ENCODE measurements around the gene DMWD. TPM values are rescaled to one million over a fixed set of nuclear protein-coding genes. Genes with fewer than 3 reads are reported as not detected.
A peak's percentile ranks its signal among the peaks of the same experiment; 100 is the strongest.

DMWD gene
- polyA plus RNA-seq, 2 of the 4 experiments (the other 2 are of a cell fraction) = 17.1 to 31.3 TPM

DNA sequence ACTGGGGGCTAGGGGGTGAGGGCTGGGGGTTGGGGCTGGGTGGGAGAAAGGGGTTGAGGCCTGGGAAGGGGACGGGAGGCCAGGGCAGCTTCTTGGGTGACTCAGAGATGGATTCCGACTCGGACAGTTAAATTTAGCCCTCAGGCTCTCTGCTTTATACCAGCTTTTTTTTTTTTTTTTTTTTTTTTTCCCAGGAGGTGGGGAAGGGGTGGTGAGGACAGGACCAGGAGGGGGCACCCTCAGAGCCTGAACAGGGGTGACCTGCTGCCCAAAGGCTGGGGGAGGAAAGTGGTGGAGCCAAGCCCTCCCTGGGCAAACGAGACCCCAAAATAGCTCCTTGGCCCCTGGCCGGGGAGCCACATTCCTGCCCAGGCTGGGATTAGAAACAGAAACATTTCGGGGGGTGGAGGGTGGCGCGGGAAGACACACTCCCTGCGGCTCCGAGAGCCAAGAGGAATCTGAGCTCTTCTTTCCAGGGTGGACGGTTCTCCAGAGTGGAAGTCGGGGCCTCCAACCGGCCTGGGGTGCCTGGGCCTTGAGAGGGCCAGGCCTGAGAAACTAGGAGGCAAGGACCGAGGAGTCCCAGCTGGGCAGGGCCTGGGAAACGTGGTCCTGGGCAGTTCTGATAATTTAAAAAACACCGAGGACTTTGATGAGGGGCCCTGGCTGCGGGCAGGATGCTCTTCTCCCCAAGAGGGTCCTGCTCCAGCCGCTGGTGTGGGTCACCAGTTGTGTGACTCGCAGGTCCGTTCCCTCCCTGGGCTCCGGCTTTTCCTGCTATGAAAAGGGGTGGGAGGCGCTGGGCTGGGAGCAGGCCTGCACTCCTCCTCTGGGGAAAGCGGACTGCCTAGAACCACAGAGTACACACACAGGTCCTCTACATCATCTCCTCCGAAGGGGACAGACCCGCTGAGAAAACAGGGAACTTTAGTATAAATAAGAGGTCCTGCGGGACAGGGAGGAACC is 9.5 kb downstream of the DMWD start:
- peak overlapping the region; percentile 3; the same call in 1 of the 3 replicates for H3K4me3 ChIP-seq
- H3K4me2 ChIP-seq = peak overlapping the region; percentile 88
- DNase-seq (ENCODE audit: low read depth in 1 of 2, low spot score in 1 of 2) = peak; percentile 58 to 84
- TF ChIP-seq RAD21 (conservative IDR thresholded peaks at IDR 0.05 in 1 of 2, IDR thresholded peaks at IDR 0.05 in 1 of 2) = peak in 1 of 2 experiments; percentile 5; a peak in 1 of 5 replicates
- TF ChIP-seq, protein P1, sequence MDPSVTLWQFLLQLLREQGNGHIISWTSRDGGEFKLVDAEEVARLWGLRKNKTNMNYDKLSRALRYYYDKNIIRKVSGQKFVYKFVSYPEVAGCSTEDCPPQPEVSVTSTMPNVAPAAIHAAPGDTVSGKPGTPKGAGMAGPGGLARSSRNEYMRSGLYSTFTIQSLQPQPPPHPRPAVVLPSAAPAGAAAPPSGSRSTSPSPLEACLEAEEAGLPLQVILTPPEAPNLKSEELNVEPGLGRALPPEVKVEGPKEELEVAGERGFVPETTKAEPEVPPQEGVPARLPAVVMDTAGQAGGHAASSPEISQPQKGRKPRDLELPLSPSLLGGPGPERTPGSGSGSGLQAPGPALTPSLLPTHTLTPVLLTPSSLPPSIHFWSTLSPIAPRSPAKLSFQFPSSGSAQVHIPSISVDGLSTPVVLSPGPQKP (IDR thresholded peaks at IDR 0.05; ENCODE audit: low read depth, low read length) = no peak
- no peak for FAIRE-seq
- ChIA-PET CTCF (interaction anchor here (0.6 to 74.3 kb wide), 6 partner anchors 2 to 170 kb away, joined by 3 to 2204 read pairs (median 5); partner anchors contain the start of genes DMPK, DMWD, RSPH6A and SIX5), POLR2A (interaction anchor here (0.6 to 3.0 kb wide), 10 partner anchors 9 to 477 kb away, joined by 4 to 42 read pairs (median 4); partner anchors contain the start of genes CCDC61, DMWD, FBXO46 and SIX5)
- WGBS (ENCODE audit: missing lambda C conversion rate) = 48% methylated on average over 26 of the region's 26 CpGs
- peaks cover 56% of the 10 kb centered on the region for H3K4me1 ChIP-seq
- no peaks in the 10 kb centered on the region for H3K9me3 ChIP-seq
- peak overlapping the region; percentile 90 to 96 for H3K27ac ChIP-seq
- ATAC-seq = peak; percentile 22 to 31; a peak in 5 of 6 replicates

DNA sequence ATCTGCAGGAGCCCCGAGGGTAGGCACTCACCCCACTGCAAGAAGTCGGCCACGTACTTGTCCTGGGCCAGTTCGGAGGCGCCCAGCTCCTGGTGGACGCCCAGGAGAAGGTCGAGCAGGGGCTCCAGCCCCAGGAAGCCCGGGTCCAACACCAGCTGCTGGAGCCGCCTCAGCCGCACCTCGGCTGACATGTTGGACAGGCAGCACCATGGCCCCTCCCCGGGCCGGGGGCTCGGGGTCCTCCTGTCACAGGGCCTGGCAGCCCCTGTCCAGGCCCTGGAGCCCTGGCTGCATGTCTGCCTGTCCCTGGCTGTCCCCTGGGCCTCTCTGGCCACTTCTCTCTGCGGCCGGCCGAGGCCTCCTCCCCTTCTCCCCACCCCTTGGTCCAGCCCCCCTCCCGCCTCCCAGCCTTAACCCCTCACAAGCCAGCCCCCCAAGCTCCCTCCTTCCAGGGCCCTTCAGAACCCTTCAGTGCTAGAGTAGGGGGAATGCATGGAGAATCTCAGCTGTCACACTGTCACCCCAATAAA is 10.4 kb downstream of the DMWD start, which contains the start of gene DMPK:
DMPK (minus strand) TSS at position 329 of the 530 bp plus-strand sequence; CDS start at position 191, 138 bp downstream.
- Histone ChIP-seq H3K4me1 (peaks cover 56% of the 10 kb centered on the region), H3K9me3 (no peaks in the 10 kb centered on the region), H3K4me2 (peak within 1 kb of the TSS; percentile 88), H3K4me3 (peak within 1 kb of the TSS; percentile 34), H3K27ac (peak within 1 kb of the TSS; percentile 90 to 96)
- FAIRE-seq (no peak), ATAC-seq (peak; percentile 22 to 37; a peak in 5 of 6 replicates), DNase-seq (ENCODE audit: low read depth in 1 of 2, low spot score in 1 of 2) (peak in 1 of 2 experiments; percentile 45)
- ChIA-PET CTCF (interaction anchor here (0.6 to 74.3 kb wide), 8 partner anchors 3 to 171 kb away, joined by 3 to 2204 read pairs (median 4); partner anchors contain the start of genes DMPK, DMWD, QPCTL and RSPH6A), POLR2A (interaction anchor here (0.6 to 3.0 kb wide), 10 partner anchors 8 to 477 kb away, joined by 4 to 42 read pairs (median 4); partner anchors contain the start of genes CCDC61, DMWD, FBXO46 and SIX5)
- TF ChIP-seq HOXB5 (CRISPR knock-in tag; IDR thresholded peaks at IDR 0.05) (no peak), PBX3 (IDR thresholded peaks at IDR 0.05) (peak; percentile 57; the same call in 1 of the 2 replicates), TFCP2L1 (CRISPR knock-in tag; IDR thresholded peaks at IDR 0.05) (peak; percentile 73; the same call in 1 of the 2 replicates)
- 10% methylated on average over 13 of the region's 18 CpGs for WGBS (ENCODE audit: missing lambda C conversion rate)

DNA sequence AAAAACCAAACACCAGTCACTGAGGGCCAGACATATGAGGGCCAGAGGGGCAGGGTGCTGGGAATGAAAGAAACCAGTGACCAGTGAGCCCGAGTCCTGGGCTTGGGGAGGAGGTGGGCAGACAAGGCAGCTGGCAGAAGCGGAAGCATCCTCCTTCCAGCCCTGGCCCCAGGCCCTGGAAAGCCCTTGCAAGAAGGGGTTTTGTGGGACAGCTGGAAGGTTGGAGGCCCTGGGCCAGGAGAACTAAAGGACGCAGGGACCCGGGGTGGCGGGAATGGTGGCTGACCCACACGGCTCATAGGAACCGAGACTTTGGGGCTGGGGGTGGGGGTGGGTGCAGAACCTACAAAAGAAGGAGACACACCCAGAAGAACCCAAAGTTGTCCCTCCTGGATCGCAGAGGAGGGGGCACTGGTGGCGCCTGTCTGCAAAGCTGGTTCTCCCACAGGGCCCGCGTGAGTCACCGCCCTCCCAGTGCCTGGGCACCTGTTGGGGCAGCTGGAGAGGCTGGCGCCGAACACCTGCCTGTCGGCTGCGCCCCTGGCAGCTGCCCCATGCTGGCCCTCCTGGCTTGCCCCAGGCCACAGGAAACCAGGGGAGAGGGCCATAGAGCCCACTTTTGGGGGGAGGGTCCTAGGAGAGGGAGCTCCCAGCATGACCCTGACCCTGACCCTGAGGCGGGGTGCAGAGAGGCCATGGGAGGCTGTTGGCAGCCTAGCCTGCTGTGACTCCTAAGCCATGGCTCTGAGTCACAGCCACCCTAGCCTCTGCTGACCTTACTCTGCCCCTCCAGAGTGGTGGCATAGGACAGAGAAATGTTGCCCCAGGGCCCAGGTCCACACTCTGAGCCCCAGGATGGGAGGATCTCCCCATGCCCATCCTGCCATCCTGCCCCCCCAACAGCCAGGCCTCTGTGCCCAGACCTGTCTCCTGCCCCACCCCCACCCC is 11.2 kb downstream of the DMWD start:
- no peaks in the 10 kb centered on the region for H3K9me3 ChIP-seq
- H3K27ac ChIP-seq = peak overlapping the region; percentile 90 to 96
- ATAC-seq (peak; percentile 45 to 52), DNase-seq (ENCODE audit: low read depth in 1 of 2, low spot score in 1 of 2) (peak; percentile 57 to 92), FAIRE-seq (peak; percentile 61)
- CTCF ChIA-PET = interaction anchor here (0.6 to 74.3 kb wide), 6 partner anchors 3 to 96 kb away, joined by 3 to 2204 read pairs (median 4); partner anchors contain the start of genes DMPK, DMWD, FOXA3 and QPCTL
- WGBS (ENCODE audit: missing lambda C conversion rate) = 28% methylated on average over 14 of the region's 17 CpGs
- POLR2A ChIA-PET = interaction anchor here (1.2 to 3.0 kb wide), 3 partner anchors 11 to 18 kb away, joined by 3 to 42 read pairs (median 30); partner anchors contain the start of genes DMWD and SIX5
- H3K4me3 ChIP-seq = peak overlapping the region; percentile 34
- H3K4me1 ChIP-seq = peaks cover 56% of the 10 kb centered on the region
- H3K4me2 ChIP-seq = peak overlapping the region; percentile 88
- TF ChIP-seq HOXB5 (CRISPR knock-in tag; IDR thresholded peaks at IDR 0.05) = no peak
- TF ChIP-seq, protein P2, sequence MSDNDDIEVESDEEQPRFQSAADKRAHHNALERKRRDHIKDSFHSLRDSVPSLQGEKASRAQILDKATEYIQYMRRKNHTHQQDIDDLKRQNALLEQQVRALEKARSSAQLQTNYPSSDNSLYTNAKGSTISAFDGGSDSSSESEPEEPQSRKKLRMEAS (IDR thresholded peaks at IDR 0.05) = peak; percentile 35; the same call in 1 of the 2 replicates
- TF ChIP-seq NPAS2 (CRISPR knock-in tag; IDR thresholded peaks at IDR 0.05; ENCODE audit: borderline replicate concordance) = no peak
- TF ChIP-seq PHF8 (IDR thresholded peaks at IDR 0.05; ENCODE audit: borderline replicate concordance, low read depth) = no peak
- no peak for TF ChIP-seq FOSB (CRISPR knock-in tag; IDR thresholded peaks at IDR 0.05)
- TF ChIP-seq NR3C1 (IDR thresholded peaks at IDR 0.05) = no peak
- no peak for TF ChIP-seq ESRRA (IDR thresholded peaks at IDR 0.05; ENCODE audit: borderline replicate concordance, low read length)
- TF ChIP-seq, protein P3, sequence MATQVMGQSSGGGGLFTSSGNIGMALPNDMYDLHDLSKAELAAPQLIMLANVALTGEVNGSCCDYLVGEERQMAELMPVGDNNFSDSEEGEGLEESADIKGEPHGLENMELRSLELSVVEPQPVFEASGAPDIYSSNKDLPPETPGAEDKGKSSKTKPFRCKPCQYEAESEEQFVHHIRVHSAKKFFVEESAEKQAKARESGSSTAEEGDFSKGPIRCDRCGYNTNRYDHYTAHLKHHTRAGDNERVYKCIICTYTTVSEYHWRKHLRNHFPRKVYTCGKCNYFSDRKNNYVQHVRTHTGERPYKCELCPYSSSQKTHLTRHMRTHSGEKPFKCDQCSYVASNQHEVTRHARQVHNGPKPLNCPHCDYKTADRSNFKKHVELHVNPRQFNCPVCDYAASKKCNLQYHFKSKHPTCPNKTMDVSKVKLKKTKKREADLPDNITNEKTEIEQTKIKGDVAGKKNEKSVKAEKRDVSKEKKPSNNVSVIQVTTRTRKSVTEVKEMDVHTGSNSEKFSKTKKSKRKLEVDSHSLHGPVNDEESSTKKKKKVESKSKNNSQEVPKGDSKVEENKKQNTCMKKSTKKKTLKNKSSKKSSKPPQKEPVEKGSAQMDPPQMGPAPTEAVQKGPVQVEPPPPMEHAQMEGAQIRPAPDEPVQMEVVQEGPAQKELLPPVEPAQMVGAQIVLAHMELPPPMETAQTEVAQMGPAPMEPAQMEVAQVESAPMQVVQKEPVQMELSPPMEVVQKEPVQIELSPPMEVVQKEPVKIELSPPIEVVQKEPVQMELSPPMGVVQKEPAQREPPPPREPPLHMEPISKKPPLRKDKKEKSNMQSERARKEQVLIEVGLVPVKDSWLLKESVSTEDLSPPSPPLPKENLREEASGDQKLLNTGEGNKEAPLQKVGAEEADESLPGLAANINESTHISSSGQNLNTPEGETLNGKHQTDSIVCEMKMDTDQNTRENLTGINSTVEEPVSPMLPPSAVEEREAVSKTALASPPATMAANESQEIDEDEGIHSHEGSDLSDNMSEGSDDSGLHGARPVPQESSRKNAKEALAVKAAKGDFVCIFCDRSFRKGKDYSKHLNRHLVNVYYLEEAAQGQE (IDR thresholded peaks at IDR 0.05) = no peak
- TF ChIP-seq FOSL2 (IDR thresholded peaks at IDR 0.05) = no peak
- TF ChIP-seq FOSL2 (CRISPR knock-in tag; IDR thresholded peaks at IDR 0.05) = peak; percentile 70
- no peak for TF ChIP-seq EHF (CRISPR knock-in tag; IDR thresholded peaks at IDR 0.05)
- TF ChIP-seq TP53 (CRISPR knock-in tag; IDR thresholded peaks at IDR 0.05) = no peak
- TF ChIP-seq, protein P4, sequence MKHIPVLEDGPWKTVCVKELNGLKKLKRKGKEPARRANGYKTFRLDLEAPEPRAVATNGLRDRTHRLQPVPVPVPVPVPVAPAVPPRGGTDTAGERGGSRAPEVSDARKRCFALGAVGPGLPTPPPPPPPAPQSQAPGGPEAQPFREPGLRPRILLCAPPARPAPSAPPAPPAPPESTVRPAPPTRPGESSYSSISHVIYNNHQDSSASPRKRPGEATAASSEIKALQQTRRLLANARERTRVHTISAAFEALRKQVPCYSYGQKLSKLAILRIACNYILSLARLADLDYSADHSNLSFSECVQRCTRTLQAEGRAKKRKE (CRISPR knock-in tag; IDR thresholded peaks at IDR 0.05; ENCODE audit: low read depth) = peak; percentile 73
- TF ChIP-seq JUN (IDR thresholded peaks at IDR 0.05) = peak in 1 of 2 experiments; percentile 71; a peak in 3 of 5 replicates
- no peak for TF ChIP-seq EHMT2 (IDR thresholded peaks at IDR 0.05; ENCODE audit: low read depth)

Data from A549 (cell line).